Glomerular endothelial cell (primary cell): ENCODE measurements around the gene OR2D2. TPM values are rescaled to one million over a fixed set of nuclear protein-coding genes. Genes with fewer than 3 reads are reported as not detected.
"Not testable (repeated sequence)": the region's sequence is repeated elsewhere in the genome, so short reads cannot be mapped to it uniquely, and the experiment has no call there.

Source experiments
- DNase-seq: peaks from one replicate; pipeline ENCODE4 v3.0.0-alpha.2; 2011; ENCODE audit warnings: low read depth, low spot score; ENCODE audit errors: extremely low read depth
- total RNA-seq: library from RNA; depleted of rRNA; stranded (reverse); fragments of >200 nt; gene quantifications from 2 replicates; pipeline ENCODE4 v1.2.3, GENCODE V29; 2015

The OR2D2 gene
- total RNA-seq, 1 donor from 2014 or later = 0.35 TPM

DNA sequence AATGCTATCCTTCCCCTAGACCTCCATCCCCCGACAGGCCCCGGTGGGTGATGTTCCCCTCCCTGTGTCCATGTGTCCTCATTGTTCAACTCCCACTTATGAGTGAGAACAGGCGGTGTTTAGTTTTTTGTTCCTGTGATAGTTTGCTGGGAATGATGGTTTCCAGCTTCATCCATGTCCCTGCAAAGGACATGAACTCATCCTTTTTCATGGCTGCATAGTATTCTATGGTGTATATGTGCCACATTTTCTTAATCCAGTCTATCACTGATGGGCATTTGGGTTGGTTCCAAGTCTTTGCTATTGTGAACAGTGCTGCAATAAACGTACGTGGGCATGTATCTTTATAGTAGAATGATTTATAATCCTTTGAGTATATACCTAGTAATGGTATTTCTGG is 4.6 kb downstream of the OR2D2 start:
- not testable (repeated sequence) for DNase-seq

DNA sequence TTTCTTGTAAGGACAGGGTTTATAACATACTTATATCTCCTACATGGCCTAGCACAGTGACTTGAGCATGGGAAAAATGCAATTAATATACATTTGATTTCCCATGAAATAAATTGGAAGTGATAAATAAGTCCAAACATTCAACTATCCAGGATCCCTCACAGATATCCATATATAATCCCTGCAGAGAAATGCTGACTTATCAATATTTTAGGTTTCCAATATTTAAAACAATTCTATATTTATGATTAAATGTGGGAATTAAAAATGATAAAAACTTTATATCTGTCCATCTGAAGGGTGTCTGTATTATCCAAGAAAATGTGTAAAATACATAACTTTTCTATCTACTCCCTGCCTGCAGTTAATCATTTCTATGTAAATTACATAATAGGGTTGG is 9.5 kb downstream of the OR2D2 start:
- DNase-seq = no peak

- no peak for DNase-seq
Measured at GRCh38 chr11:6876914-6877313, 15.4 kb downstream of the OR2D2 start.

DNA sequence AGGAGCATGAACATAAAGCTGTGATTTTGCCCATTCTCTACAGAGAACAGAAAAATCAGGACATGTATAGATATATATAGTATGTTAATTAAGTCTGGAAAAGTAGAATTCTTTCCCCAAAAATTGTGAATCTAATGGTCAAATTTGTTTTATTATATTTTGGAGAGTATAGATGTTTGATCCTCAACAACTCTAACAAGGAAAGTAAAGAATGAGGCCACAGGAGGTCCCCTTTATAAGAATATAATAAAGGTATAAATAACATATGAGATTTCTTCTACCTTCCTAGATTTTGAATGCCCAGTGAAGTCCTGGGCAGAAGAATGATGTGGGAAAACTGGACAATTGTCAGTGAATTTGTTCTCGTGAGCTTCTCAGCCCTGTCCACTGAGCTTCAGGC is 16.0 kb downstream of the OR2D2 start, which contains the start of gene OR10A4:
Gene OR10A4, plus strand, starts transcription at position 301 of the 400 bp plus-strand sequence. Its CDS starts 23 bp downstream, at position 324.
- DNase-seq = no peak

- DNase-seq = no peak
Measured at GRCh38 chr11:6875761-6876160, 16.5 kb downstream of the OR2D2 start.

- DNase-seq = no peak
Measured at GRCh38 chr11:6871278-6871677, 21.0 kb downstream of the OR2D2 start.

DNA sequence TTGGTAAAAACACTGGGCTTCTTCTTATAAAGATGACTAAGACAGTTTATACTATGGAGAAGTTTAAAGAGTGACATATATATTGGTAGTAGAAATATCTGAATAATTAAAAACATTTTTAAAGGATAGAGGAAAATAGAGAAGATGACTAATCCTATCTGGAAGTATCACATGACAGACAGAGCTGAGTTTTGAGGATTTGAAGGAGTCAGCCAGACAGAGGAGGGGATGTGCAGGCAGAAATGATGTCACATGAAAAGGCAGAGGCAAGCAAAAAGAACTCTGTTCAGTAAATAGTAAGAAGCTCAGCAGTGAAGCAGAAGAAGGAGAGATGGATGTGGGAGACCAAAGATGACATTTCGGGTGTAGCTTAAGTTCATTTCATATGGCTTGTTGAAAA is 27.9 kb downstream of the OR2D2 start:
- DNase-seq = no peak

- no peak for DNase-seq
Measured at GRCh38 chr11:6862961-6863360, 29.3 kb downstream of the OR2D2 start, which contains the start of gene OR10A2. Gene OR10A2, plus strand, starts transcription at chr11:6863057. Its CDS starts 6,698 bp downstream, at chr11:6869755.

DNA sequence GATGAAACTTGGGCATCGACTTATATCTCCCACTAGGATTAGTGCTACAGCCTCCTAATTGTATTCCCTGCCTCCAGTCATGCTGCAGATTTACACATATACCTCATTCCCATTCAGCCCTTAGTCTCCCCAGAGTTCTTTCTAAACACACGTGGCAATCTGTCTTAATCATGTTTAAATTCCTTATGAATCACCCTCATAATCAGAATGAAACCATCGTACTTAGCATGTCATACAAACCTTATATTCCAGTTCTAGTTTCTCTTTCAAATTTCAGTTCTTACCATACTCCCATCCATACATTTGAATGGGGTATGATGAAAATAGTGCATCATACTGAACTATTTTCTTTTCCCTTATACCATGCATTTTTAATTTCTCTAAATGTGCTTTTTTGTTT is 35.4 kb downstream of the OR2D2 start:
- no peak for DNase-seq

- DNase-seq = no peak
Measured at GRCh38 chr11:6855971-6856541, 36.2 kb downstream of the OR2D2 start.

- DNase-seq = not testable (repeated sequence)
Measured at GRCh38 chr11:6854801-6855200, 37.5 kb downstream of the OR2D2 start.

- no peak for DNase-seq
Measured at GRCh38 chr11:6850526-6850925, 41.8 kb downstream of the OR2D2 start.

DNA sequence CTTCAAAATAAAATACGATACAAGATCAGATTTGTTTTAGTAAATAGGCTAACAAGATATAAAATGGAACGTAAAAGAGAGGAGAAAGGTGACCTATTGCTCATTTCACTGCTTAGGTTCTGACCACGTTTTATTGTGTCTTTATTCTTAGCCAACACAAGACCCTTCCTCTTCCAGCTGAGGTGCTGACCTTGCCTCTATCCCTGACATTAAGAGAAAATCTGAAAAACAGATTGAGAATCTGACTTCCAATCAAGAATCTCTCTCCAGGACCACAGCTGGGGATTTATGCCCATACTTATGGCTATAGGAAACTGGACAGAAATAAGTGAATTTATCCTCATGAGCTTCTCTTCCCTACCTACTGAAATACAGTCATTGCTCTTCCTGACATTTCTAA is 46.9 kb downstream of the OR2D2 start, which contains the start of gene OR10A5:
Gene OR10A5, plus strand, starts transcription at position 301 of the 400 bp plus-strand sequence. Its CDS starts 0 bp downstream, at position 301.
- DNase-seq = no peak

GRCh38 chr11:6844356-6844755 is 47.9 kb downstream of the OR2D2 start:
- no peak for DNase-seq

GRCh38 chr11:6843670-6844069 is 48.6 kb downstream of the OR2D2 start:
- DNase-seq = no peak

DNA sequence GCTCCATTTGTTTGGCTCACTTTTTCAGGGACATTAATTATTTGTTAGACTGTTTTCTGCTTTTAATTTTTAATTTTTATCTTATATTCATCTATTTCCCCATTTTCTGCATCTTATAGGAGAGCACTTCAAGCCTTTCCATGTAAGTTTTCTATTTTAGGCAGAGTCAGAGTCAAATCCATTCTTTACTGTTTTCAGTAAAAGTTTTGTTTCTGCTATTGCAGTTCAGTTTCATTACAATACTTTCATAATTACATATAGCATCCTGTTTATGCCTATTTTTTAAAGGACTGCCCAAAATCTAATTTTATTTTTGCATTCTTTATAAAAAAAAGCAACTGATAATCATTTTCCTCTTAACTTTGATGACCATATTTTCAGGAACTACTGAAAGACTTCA is 50.6 kb downstream of the OR2D2 start:
- no peak for DNase-seq

Other genes starting within 250 kb of the OR2D2 start
- 89.7 and 177 TPM in 2 replicates for gene DCHS1, start 236.7 kb downstream of the OR2D2 start, total RNA-seq
- gene MRPL17, start 209.2 kb downstream of the OR2D2 start, total RNA-seq = 68.9 and 76.8 TPM in 2 replicates
- gene OR2AG2, start 120.5 kb downstream of the OR2D2 start, total RNA-seq = 0.15 and 0.18 TPM in 2 replicates
- gene OR2AG1, start 109.5 kb downstream of the OR2D2 start, total RNA-seq = not detected in 2 replicates
- gene OR6A2, start 92.8 kb downstream of the OR2D2 start, total RNA-seq = 0.19 and 0.29 TPM in 2 replicates
- not detected in 2 replicates for gene OR10A5, start 46.8 kb downstream of the OR2D2 start, total RNA-seq
- not detected in 2 replicates for gene OR10A2, start 29.4 kb downstream of the OR2D2 start, total RNA-seq
- gene OR10A4, start 15.9 kb downstream of the OR2D2 start, total RNA-seq = not detected in 2 replicates
- not detected in 2 replicates for gene OR2D3, start 28.5 kb upstream of the OR2D2 start, total RNA-seq
- gene ZNF215, start 33.9 kb upstream of the OR2D2 start, total RNA-seq = 1.5 and 3.7 TPM in 2 replicates
- gene ZNF214, start 127.8 kb upstream of the OR2D2 start, total RNA-seq = 0.41 and 0.44 TPM in 2 replicates
- 0.10 TPM in 1 of 2 replicates, not detected in the other for gene NLRP14, start 128.0 kb upstream of the OR2D2 start, total RNA-seq
- gene RBMXL2, start 196.5 kb upstream of the OR2D2 start, total RNA-seq = not detected in 2 replicates